Vagina (tissue), 2 donors: Measurements from ENCODE around the gene CDK2AP2.

ENCODE experiments used
- POLR2A ChIP-seq, 2 donors: fragments of 450-650 bp; IDR thresholded peaks; one replicate each; pipeline ENCODE4 v1.6.1; 2017; ENCODE audit warnings: antibody characterized with exemption in 2 of 2, mild to moderate bottlenecking in 2 of 2, moderate library complexity in 2 of 2
- POLR2AphosphoS5 ChIP-seq, 2 donors: sonication (generic); formaldehyde crosslinking; IDR thresholded peaks; one replicate each; pipeline ENCODE4 v1.9.0; 2017; ENCODE audit warnings: antibody characterized with exemption in 2 of 2, mild to moderate bottlenecking in 2 of 2, low read depth in 1 of 2; ENCODE audit not compliant: insufficient read depth in 1 of 2
- TF ChIP-seq, protein P1 (sequence below), 3 experiments: fragments of 450-650 bp in 2 of 3; fragments of 200-600 bp in 1 of 3; sonication (generic) in 1 of 3; IDR thresholded peaks; one replicate each; pipeline ENCODE4 v1.5.1; 2017 to 2019; ENCODE audit warnings: antibody characterized with exemption in 3 of 3, mild to moderate bottlenecking in 2 of 3, moderate library complexity in 2 of 3

- TF ChIP-seq, protein P1, sequence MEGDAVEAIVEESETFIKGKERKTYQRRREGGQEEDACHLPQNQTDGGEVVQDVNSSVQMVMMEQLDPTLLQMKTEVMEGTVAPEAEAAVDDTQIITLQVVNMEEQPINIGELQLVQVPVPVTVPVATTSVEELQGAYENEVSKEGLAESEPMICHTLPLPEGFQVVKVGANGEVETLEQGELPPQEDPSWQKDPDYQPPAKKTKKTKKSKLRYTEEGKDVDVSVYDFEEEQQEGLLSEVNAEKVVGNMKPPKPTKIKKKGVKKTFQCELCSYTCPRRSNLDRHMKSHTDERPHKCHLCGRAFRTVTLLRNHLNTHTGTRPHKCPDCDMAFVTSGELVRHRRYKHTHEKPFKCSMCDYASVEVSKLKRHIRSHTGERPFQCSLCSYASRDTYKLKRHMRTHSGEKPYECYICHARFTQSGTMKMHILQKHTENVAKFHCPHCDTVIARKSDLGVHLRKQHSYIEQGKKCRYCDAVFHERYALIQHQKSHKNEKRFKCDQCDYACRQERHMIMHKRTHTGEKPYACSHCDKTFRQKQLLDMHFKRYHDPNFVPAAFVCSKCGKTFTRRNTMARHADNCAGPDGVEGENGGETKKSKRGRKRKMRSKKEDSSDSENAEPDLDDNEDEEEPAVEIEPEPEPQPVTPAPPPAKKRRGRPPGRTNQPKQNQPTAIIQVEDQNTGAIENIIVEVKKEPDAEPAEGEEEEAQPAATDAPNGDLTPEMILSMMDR (IDR thresholded peaks at IDR 0.05) = no peak
- no peak for TF ChIP-seq POLR2A (IDR thresholded peaks at IDR 0.05)
- TF ChIP-seq POLR2AphosphoS5 (IDR thresholded peaks at IDR 0.05; ENCODE audit: insufficient read depth in 1 of 2, low read depth in 1 of 2) = no peak
Measured at GRCh38 chr11:67492801-67493547, 15.0 kb downstream of the CDK2AP2 start.
